ENCODE results near the gene BICC1. TPM values are rescaled to one million over a fixed set of nuclear protein-coding genes. Genes with fewer than 3 reads are reported as not detected.

BICC1 gene
- total and polyA plus RNA-seq, 2 donors (not counting 1 experiment from before 2014, with no cell fraction given) = 22.6 to 64.7 TPM

GRCh38 chr10:58637352-58637751 is 124.7 kb downstream of the BICC1 start:
- H3K79me2 ChIP-seq (ENCODE audit: control insufficient read depth, insufficient read depth, low read length) = no peaks in the 10 kb centered on the region
- H3K4me1 ChIP-seq (ENCODE audit: control insufficient read depth, extremely low read depth, insufficient read depth, low read length) = peaks cover 8% of the 10 kb centered on the region

GRCh38 chr10:58638388-58638787 is 125.7 kb downstream of the BICC1 start:
- H3K79me2 ChIP-seq (ENCODE audit: control insufficient read depth, insufficient read depth, low read length) = no peaks in the 10 kb centered on the region
- H3K9me3 ChIP-seq (ENCODE audit: control insufficient read depth, insufficient read depth, low read depth, low read length) = no peaks in the 10 kb centered on the region
- no peak overlapping the region for H3K27ac ChIP-seq (ENCODE audit: insufficient read depth, low read length)
- no peaks in the 10 kb centered on the region for H3K36me3 ChIP-seq (ENCODE audit: control insufficient read depth, insufficient read depth, low read length)
- H4K20me1 ChIP-seq (ENCODE audit: control insufficient read depth, extremely low read depth, insufficient read depth, low read length) = no peaks in the 10 kb centered on the region
- peaks cover 9% of the 10 kb centered on the region for H3K4me1 ChIP-seq (ENCODE audit: control insufficient read depth, extremely low read depth, insufficient read depth, low read length)
- no peak overlapping the region for H3K4me3 ChIP-seq (replicated peaks in 1 of 4; ENCODE audit: control extremely low read depth in 1 of 4, insufficient read depth in 1 of 4, low read depth in 3 of 4, low read length in 4 of 4)
- no peak overlapping the region for H3K4me2 ChIP-seq (ENCODE audit: extremely low read depth, insufficient read depth, low read length)
- no peak overlapping the region for H3K9ac ChIP-seq (ENCODE audit: insufficient read depth, low read length)
- no peaks in the 10 kb centered on the region for H3K27me3 ChIP-seq (ENCODE audit: control insufficient read depth, insufficient read depth, low read length)
- H2AFZ ChIP-seq (ENCODE audit: low read length) = no peak overlapping the region
- TF ChIP-seq EZH2 (IDR thresholded peaks at IDR 0.05; ENCODE audit: low read length, missing control alignments) (no peak), CTCF (conservative IDR thresholded peaks at IDR 0.05 in 1 of 2, IDR thresholded peaks at IDR 0.05 in 1 of 2; ENCODE audit: low read depth in 1 of 2, low read length in 2 of 2) (no peak)
- DNase-seq (ENCODE audit: low read depth in 2 of 2) = peak in 1 of 2 donors; percentile 80

More at GRCh38 chr10:58637352-58637751, 124.7 kb downstream of the BICC1 start:
- H4K20me1 ChIP-seq (ENCODE audit: control insufficient read depth, extremely low read depth, insufficient read depth, low read length) = no peaks in the 10 kb centered on the region
- no peak overlapping the region for H2AFZ ChIP-seq (ENCODE audit: low read length)
- TF ChIP-seq CTCF (conservative IDR thresholded peaks at IDR 0.05 in 1 of 2, IDR thresholded peaks at IDR 0.05 in 1 of 2; ENCODE audit: low read depth in 1 of 2, low read length in 2 of 2) = no peak
- TF ChIP-seq EZH2 (IDR thresholded peaks at IDR 0.05; ENCODE audit: low read length, missing control alignments) = no peak
- no peaks in the 10 kb centered on the region for H3K9me3 ChIP-seq (ENCODE audit: control insufficient read depth, insufficient read depth, low read depth, low read length)
- H3K9ac ChIP-seq (ENCODE audit: insufficient read depth, low read length) = no peak overlapping the region
- peak overlapping the region; percentile 17 for H3K4me2 ChIP-seq (ENCODE audit: extremely low read depth, insufficient read depth, low read length)
- no peak overlapping the region for H3K27ac ChIP-seq (ENCODE audit: insufficient read depth, low read length)
- H3K27me3 ChIP-seq (ENCODE audit: control insufficient read depth, insufficient read depth, low read length) = no peaks in the 10 kb centered on the region
- peak; percentile 42 to 95 for DNase-seq (ENCODE audit: low read depth in 2 of 2)
- H3K36me3 ChIP-seq (ENCODE audit: control insufficient read depth, insufficient read depth, low read length) = no peaks in the 10 kb centered on the region
- peak overlapping the region in 1 of 4 experiments; percentile 7 for H3K4me3 ChIP-seq (replicated peaks in 1 of 4; ENCODE audit: control extremely low read depth in 1 of 4, insufficient read depth in 1 of 4, low read depth in 3 of 4, low read length in 4 of 4)

GRCh38 chr10:58641095-58641531 is 128.4 kb downstream of the BICC1 start:
- H3K79me2 ChIP-seq (ENCODE audit: control insufficient read depth, insufficient read depth, low read length) = no peaks in the 10 kb centered on the region
- H3K27ac ChIP-seq (ENCODE audit: insufficient read depth, low read length) = peak overlapping the region; percentile 37
- H3K27me3 ChIP-seq (ENCODE audit: control insufficient read depth, insufficient read depth, low read length) = no peaks in the 10 kb centered on the region
- no peaks in the 10 kb centered on the region for H3K9me3 ChIP-seq (ENCODE audit: control insufficient read depth, insufficient read depth, low read depth, low read length)
- no peak overlapping the region for H3K9ac ChIP-seq (ENCODE audit: insufficient read depth, low read length)
- TF ChIP-seq CTCF (conservative IDR thresholded peaks at IDR 0.05 in 1 of 2, IDR thresholded peaks at IDR 0.05 in 1 of 2; ENCODE audit: low read depth in 1 of 2, low read length in 2 of 2) = peak; percentile 31 to 43
- TF ChIP-seq EZH2 (IDR thresholded peaks at IDR 0.05; ENCODE audit: low read length, missing control alignments) = no peak
- peak overlapping the region; percentile 39 for H3K4me2 ChIP-seq (ENCODE audit: extremely low read depth, insufficient read depth, low read length)
- H3K4me1 ChIP-seq (ENCODE audit: control insufficient read depth, extremely low read depth, insufficient read depth, low read length) = peaks cover 9% of the 10 kb centered on the region
- no peak overlapping the region for H2AFZ ChIP-seq (ENCODE audit: low read length)
- no peaks in the 10 kb centered on the region for H4K20me1 ChIP-seq (ENCODE audit: control insufficient read depth, extremely low read depth, insufficient read depth, low read length)
- H3K36me3 ChIP-seq (ENCODE audit: control insufficient read depth, insufficient read depth, low read length) = no peaks in the 10 kb centered on the region
- peak; percentile 88 to 99 for DNase-seq (ENCODE audit: low read depth in 2 of 2)
- H3K4me3 ChIP-seq (replicated peaks in 1 of 4; ENCODE audit: control extremely low read depth in 1 of 4, insufficient read depth in 1 of 4, low read depth in 3 of 4, low read length in 4 of 4) = peak overlapping the region in 1 of 4 experiments; percentile 4
